ENCODE measurements around the gene ECHDC1. TPM values are rescaled to one million over a fixed set of nuclear protein-coding genes. Genes with fewer than 3 reads are reported as not detected.

ECHDC1 gene
- total RNA-seq, 1 donor from 2014 or later = 109 TPM

DNA sequence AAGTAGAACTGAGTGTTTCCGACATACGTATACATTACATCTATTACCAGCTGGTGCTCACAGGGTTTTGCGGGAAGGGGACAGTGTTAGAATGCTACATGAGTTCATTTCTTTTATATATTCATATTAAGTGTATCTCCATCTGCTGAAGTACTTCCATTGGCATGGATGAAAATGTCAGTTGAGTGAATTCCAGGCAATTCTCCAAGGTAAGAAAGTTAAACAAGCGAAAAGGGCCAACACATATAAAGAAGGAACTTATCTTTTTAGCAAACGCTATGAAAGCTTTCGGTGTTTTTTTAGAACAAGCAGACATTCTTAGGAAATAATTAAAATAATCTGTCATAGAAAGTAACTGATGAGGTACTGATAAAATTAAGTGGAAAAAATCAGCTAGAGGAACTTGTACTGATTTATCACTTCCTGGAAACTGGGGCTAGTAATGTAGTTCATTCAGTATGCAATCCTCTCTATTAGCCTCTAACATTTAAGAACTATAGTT is 42.2 kb downstream of the ECHDC1 start:
- H3K27ac ChIP-seq = no peak overlapping the region
- ATAC-seq (peak in 1 of 2 donors; percentile 52), DNase-seq (no peak)
- peaks cover 7% of the 10 kb centered on the region for H3K36me3 ChIP-seq
- H3K27me3 ChIP-seq (ENCODE audit: low read depth) = no peaks in the 10 kb centered on the region
- TF ChIP-seq, protein P1, sequence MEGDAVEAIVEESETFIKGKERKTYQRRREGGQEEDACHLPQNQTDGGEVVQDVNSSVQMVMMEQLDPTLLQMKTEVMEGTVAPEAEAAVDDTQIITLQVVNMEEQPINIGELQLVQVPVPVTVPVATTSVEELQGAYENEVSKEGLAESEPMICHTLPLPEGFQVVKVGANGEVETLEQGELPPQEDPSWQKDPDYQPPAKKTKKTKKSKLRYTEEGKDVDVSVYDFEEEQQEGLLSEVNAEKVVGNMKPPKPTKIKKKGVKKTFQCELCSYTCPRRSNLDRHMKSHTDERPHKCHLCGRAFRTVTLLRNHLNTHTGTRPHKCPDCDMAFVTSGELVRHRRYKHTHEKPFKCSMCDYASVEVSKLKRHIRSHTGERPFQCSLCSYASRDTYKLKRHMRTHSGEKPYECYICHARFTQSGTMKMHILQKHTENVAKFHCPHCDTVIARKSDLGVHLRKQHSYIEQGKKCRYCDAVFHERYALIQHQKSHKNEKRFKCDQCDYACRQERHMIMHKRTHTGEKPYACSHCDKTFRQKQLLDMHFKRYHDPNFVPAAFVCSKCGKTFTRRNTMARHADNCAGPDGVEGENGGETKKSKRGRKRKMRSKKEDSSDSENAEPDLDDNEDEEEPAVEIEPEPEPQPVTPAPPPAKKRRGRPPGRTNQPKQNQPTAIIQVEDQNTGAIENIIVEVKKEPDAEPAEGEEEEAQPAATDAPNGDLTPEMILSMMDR (IDR thresholded peaks at IDR 0.05) = no peak
- H3K4me1 ChIP-seq = peaks cover 46% of the 10 kb centered on the region
- intact Hi-C loops (cut with DNase I) = loop anchor here (10.0 kb wide), 1 partner anchor 154 kb away; the partner anchor contains the start of gene KIAA0408
- H3K9me3 ChIP-seq = no peaks in the 10 kb centered on the region
- no peak overlapping the region for H3K4me3 ChIP-seq

DNA sequence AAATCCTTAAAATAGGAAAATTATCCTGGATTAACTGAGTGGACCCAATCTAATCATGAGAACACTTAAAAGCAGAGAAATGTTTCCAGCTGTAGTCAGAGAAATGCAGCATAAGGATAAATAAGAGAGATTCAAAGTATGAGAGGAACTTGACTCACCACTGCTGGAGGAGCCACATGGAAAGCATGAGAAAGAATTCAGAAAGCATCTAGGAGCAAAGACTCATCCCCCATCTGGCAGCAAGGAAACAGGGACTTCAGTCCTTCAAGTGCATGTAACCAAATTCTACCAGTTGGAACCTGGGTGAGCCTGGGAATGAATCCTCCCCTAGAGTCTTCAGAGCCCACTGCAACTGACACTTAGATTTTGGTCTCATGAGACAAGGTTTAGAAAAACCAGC is 43.0 kb downstream of the ECHDC1 start:
- TF ChIP-seq, protein P1 (IDR thresholded peaks at IDR 0.05) = no peak
- no peak overlapping the region for H3K27ac ChIP-seq
- no peak for DNase-seq
- peaks cover 46% of the 10 kb centered on the region for H3K4me1 ChIP-seq
- no peak overlapping the region for H3K4me3 ChIP-seq
- no peaks in the 10 kb centered on the region for H3K27me3 ChIP-seq (ENCODE audit: low read depth)
- ATAC-seq = peak in 1 of 2 donors; percentile 37
- no peaks in the 10 kb centered on the region for H3K9me3 ChIP-seq
- H3K36me3 ChIP-seq = peaks cover 13% of the 10 kb centered on the region
- intact Hi-C loops (cut with DNase I) = loop anchor here (10.0 kb wide), 1 partner anchor 154 kb away; the partner anchor contains the start of gene KIAA0408

DNA sequence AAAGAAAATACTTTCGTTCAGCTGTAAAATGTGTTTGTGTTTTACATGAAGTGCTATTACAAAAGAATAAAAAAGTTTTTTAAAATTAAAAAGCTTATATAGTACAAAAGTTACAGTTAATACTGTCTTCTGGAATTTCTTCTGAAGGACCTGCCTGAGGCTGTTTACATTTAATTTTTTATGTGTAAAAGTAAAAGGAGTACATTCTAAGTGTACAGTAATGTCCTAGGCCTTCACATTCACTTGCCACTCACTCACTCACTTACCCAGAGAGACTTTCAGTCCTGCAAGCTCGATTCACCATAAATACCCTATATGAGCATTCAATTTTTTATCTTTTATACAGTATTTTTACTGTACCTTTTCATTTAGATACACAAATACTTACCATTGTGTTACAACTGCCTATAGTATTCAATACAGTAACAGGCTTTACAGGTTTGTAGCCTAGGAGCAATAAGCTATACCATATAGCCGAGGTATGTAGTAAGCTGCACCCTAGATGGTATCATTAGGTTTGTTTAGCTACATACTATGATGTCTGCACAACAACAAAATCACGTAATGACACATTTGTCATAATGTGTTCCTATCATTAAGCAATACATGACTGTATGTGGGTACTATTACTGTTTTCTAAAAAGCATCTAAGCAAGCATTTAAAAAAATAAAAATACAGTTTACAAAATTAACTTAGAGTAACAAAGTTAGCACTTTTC is 43.7 kb downstream of the ECHDC1 start:
- ATAC-seq = no peak
- H3K27ac ChIP-seq = no peak overlapping the region
- intact Hi-C loops (cut with DNase I) = loop anchor here (10.0 kb wide), 1 partner anchor 155 kb away; the partner anchor contains the start of gene KIAA0408
- TF ChIP-seq, protein P1 (IDR thresholded peaks at IDR 0.05) = no peak
- DNase-seq = no peak
- no peak overlapping the region for H3K4me3 ChIP-seq
- peaks cover 19% of the 10 kb centered on the region for H3K36me3 ChIP-seq
- no peaks in the 10 kb centered on the region for H3K27me3 ChIP-seq (ENCODE audit: low read depth)
- H3K4me1 ChIP-seq = peaks cover 46% of the 10 kb centered on the region
- no peaks in the 10 kb centered on the region for H3K9me3 ChIP-seq

DNA sequence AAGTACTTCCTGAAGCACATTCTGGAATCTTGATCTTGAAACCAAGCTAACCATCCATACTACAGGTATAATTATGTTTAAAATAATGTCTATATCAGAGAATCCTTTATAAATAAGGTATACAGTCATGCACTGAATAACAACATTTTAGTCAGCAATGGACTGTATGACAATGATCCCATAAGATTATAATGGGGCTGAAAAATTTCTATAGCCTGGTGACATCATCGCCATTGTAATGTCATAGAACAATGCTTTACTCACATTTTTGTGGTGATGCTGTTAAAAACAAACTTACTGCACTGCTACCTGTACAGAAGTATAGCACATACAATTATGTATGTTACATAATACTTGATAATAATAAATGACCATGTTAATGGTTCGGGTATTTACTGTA is 44.9 kb downstream of the ECHDC1 start:
- TF ChIP-seq, protein P1 (IDR thresholded peaks at IDR 0.05) = no peak
- Histone ChIP-seq H3K4me3 (no peak overlapping the region), H3K27me3 (ENCODE audit: low read depth) (no peaks in the 10 kb centered on the region), H3K4me1 (peaks cover 40% of the 10 kb centered on the region), H3K9me3 (no peaks in the 10 kb centered on the region), H3K36me3 (peaks cover 23% of the 10 kb centered on the region), H3K27ac (no peak overlapping the region)
- ATAC-seq (no peak), DNase-seq (no peak)
- intact Hi-C loops (cut with DNase I) = no loop called here

DNA sequence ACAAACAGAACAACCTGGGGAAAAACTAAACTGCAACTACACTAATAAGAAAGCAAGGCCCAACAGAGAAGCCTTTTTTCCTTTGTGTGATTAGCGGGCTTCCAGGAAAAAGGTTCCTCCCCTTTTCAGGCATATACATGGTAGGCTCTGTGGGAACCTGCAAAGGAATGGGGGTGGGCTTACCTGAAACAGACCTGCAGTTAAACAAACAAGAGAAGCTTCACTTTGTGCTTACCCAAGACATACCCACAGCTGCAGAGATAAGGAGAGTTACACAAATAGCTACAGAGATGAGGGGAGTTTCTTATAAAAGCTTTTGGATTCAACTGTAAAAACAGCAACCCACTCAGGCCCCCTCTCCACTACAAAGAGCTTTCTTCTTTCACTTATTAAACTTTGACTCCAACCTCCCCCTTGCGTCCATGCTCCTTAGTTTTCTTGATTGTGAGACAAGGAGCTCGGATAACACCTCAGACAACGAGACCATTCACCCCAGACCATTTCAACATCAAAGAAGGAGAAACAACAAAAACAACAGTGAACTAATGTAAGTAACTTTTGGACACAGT is 45.8 kb downstream of the ECHDC1 start:
- Histone ChIP-seq H3K36me3 (peaks cover 23% of the 10 kb centered on the region), H3K27ac (no peak overlapping the region), H3K4me1 (peaks cover 31% of the 10 kb centered on the region), H3K27me3 (ENCODE audit: low read depth) (no peaks in the 10 kb centered on the region), H3K9me3 (no peaks in the 10 kb centered on the region), H3K4me3 (no peak overlapping the region)
- TF ChIP-seq, protein P1 (IDR thresholded peaks at IDR 0.05) = no peak
- ATAC-seq (no peak), DNase-seq (no peak)
- intact Hi-C loops (cut with DNase I) = no loop called here

Data from lower lobe of right lung (tissue), 2 donors.